ENCODE results near the gene HDGFL2. TPM values are rescaled to one million over a fixed set of nuclear protein-coding genes. Genes with fewer than 3 reads are reported as not detected.

The HDGFL2 gene
- total and polyA plus RNA-seq, 2 of the 8 experiments (the other 6 are each of a cell fraction or from before 2014, with no cell fraction given) = 31.1 to 106 TPM

DNA sequence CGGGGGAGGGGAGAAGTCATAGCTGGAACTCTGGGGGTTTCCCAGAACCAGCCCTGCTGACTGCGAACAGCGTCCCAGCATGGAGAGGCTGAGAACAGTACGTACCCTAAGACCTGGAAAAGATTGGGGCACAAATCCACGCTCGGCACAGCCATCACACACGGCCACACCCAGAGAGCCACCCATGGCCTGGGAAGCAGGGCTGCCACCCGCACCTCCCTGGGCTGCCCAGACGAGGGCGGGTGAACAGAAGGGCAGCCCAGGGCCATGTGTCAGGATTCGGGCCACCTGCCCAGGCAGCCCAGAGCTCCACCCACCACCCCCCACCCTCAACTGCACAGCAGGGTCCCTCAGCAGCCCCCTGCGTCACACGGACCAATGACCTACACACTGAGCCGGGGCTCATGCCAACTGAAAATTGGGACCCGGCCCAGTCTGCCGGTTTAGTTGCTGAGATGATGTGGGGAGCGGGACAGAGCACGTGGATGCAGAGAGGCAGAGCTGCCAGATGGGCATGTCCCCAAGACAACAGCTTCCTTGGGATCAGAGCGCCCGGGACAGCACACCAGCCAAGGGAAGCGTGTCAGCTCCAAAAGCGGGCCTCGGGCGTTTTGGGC, 23.0 kb upstream of the HDGFL2 start:
- Histone ChIP-seq H3K4me3 (ENCODE audit: extremely low read depth in 1 of 4, insufficient read depth in 2 of 4, low read depth in 3 of 4, low read length in 4 of 4) (no peak overlapping the region), H3K27ac (ENCODE audit: low read depth, low read length) (no peak overlapping the region), H3K23ac (ENCODE audit: insufficient read length) (no peak overlapping the region), H2AK5ac (ENCODE audit: low read depth, low read length) (no peak overlapping the region), H2BK12ac (ENCODE audit: low read depth, low read length) (no peak overlapping the region), H3K36me3 (ENCODE audit: control insufficient read depth in 2 of 4, insufficient read depth in 4 of 4, low read length in 3 of 4) (peaks cover 10 to 26% (median 17%) of the 10 kb centered on the region in 4 experiments; a peak in 7 of 8 replicates), H3K14ac (ENCODE audit: insufficient read length) (no peak overlapping the region), H3K56ac (replicated peaks; ENCODE audit: insufficient read length, low read depth, low read length) (no peak overlapping the region), H3K79me1 (ENCODE audit: low read depth, low read length) (no peaks in the 10 kb centered on the region), H2BK15ac (ENCODE audit: low read length) (no peak overlapping the region), H3K9me3 (ENCODE audit: insufficient read depth in 2 of 2, low read depth in 1 of 2, low read length in 1 of 2) (no peaks in the 10 kb centered on the region), H3K27me3 (replicated peaks in 1 of 4; ENCODE audit: control insufficient read depth in 3 of 4, extremely low read depth in 1 of 4, insufficient read depth in 3 of 4, low read length in 3 of 4) (no peaks in the 10 kb centered on the region), H3K9ac (replicated peaks in 1 of 4; ENCODE audit: extremely low read depth in 1 of 4, low read depth in 3 of 4, low read length in 3 of 4) (no peak overlapping the region), H3K18ac (ENCODE audit: extremely low read depth, low read length) (no peak overlapping the region), H3K4me1 (replicated peaks in 1 of 4; ENCODE audit: control insufficient read depth in 3 of 4, insufficient read depth in 4 of 4, low read length in 3 of 4) (no peaks in the 10 kb centered on the region; a peak in 3 of 7 replicates), H4K91ac (replicated peaks; ENCODE audit: insufficient read length, low read length) (no peak overlapping the region), H2BK20ac (ENCODE audit: low read length) (no peak overlapping the region), H4K5ac (ENCODE audit: insufficient read length, low read depth, low read length) (no peak overlapping the region), H2AFZ (ENCODE audit: low read length) (no peak overlapping the region), H3K79me2 (ENCODE audit: control insufficient read depth in 1 of 2, insufficient read depth in 2 of 2, low read length in 2 of 2) (no peaks in the 10 kb centered on the region), H4K8ac (ENCODE audit: extremely low read depth, insufficient read depth, low read length) (no peak overlapping the region; the same call in 1 of the 2 replicates), H2BK5ac (ENCODE audit: low read depth, low read length) (no peak overlapping the region; the same call in 1 of the 2 replicates), H3K4ac (replicated peaks; ENCODE audit: insufficient read length, low read depth, low read length) (no peak overlapping the region), H4K20me1 (replicated peaks in 1 of 2; ENCODE audit: control insufficient read depth in 1 of 2, insufficient read depth in 2 of 2, low read length in 2 of 2) (peaks cover 6 to 18% of the 10 kb centered on the region in 2 experiments), H2BK120ac (replicated peaks; ENCODE audit: low read depth, low read length) (no peak overlapping the region), H3K4me2 (ENCODE audit: insufficient read depth in 1 of 2, low read depth in 2 of 2, low read length in 2 of 2) (no peak overlapping the region), H3K23me2 (ENCODE audit: low read depth, low read length) (no peaks in the 10 kb centered on the region)
- ChIA-PET CTCF (ENCODE audit: partially characterized antibody) (interaction anchor here (0.9 to 6.9 kb wide), 10 partner anchors 9 to 87 kb away, joined by 3 to 34 read pairs (median 4); partner anchors contain the start of gene CHAF1A), POLR2A (ENCODE audit: partially characterized antibody) (interaction anchor here (0.8 to 58.1 kb wide), 9 partner anchors 11 to 95 kb away, joined by 3 to 1590 read pairs (median 3); partner anchors contain the start of genes CHAF1A, HDGFL2, SH3GL1 and UBXN6)
- DNase-seq (ENCODE audit: low read depth in 1 of 2, low spot score in 2 of 2) (no peak), FAIRE-seq (no peak)
- WGBS, 2 experiments (ENCODE audit: extremely low coverage in 1 of 2, insufficient coverage in 1 of 2, insufficient read length in 1 of 2, insufficient replicate concordance in 2 of 2, low coverage in 1 of 2, low lambda C conversion rate in 2 of 2, missing lambda C conversion rate in 1 of 2) = 92% methylated on average over 23 of the region's 24 CpGs; no CpG with 5 or more reads in 1 of the 2 experiments
- TF ChIP-seq, protein P1, sequence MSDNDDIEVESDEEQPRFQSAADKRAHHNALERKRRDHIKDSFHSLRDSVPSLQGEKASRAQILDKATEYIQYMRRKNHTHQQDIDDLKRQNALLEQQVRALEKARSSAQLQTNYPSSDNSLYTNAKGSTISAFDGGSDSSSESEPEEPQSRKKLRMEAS (IDR thresholded peaks at IDR 0.05) = 0 out of 2 replicates have a peak, but pooled peaks have one; percentile 36
- TF ChIP-seq POLR2A (IDR thresholded peaks at IDR 0.05; ENCODE audit: control extremely low read depth in 1 of 2, low read depth in 2 of 2, low read length in 2 of 2) = peak in 1 of 2 experiments; percentile 36; a peak in 1 of 3 replicates
- TF ChIP-seq, protein P2, sequence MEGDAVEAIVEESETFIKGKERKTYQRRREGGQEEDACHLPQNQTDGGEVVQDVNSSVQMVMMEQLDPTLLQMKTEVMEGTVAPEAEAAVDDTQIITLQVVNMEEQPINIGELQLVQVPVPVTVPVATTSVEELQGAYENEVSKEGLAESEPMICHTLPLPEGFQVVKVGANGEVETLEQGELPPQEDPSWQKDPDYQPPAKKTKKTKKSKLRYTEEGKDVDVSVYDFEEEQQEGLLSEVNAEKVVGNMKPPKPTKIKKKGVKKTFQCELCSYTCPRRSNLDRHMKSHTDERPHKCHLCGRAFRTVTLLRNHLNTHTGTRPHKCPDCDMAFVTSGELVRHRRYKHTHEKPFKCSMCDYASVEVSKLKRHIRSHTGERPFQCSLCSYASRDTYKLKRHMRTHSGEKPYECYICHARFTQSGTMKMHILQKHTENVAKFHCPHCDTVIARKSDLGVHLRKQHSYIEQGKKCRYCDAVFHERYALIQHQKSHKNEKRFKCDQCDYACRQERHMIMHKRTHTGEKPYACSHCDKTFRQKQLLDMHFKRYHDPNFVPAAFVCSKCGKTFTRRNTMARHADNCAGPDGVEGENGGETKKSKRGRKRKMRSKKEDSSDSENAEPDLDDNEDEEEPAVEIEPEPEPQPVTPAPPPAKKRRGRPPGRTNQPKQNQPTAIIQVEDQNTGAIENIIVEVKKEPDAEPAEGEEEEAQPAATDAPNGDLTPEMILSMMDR (IDR thresholded peaks at IDR 0.05; ENCODE audit: control extremely low read depth in 1 of 3, insufficient read depth in 1 of 3, low read depth in 1 of 3, low read length in 3 of 3) = peak in 1 of 3 experiments; percentile 25; a peak in 1 of 4 replicates
- TF ChIP-seq POLR2AphosphoS5 (IDR thresholded peaks at IDR 0.05; ENCODE audit: low read depth, low read length) = no peak; the same call in 1 of the 2 replicates
